ENCODE data around the gene SCLY. TPM values are rescaled to one million over a fixed set of nuclear protein-coding genes. Genes with fewer than 3 reads are reported as not detected.
A peak's percentile ranks its signal among the peaks of the same experiment; 100 is the strongest.
"Not testable (repeated sequence)": the region's sequence is repeated elsewhere in the genome, so short reads cannot be mapped to it uniquely, and the experiment has no call there.

SCLY gene
- total RNA-seq, 1 donor from 2014 or later: 49.2 TPM

- DNase-seq (ENCODE audit: low spot score, unreplicated experiment): no peak
- no peaks in the 10 kb centered on the region for H3K27me3 Mint-ChIP-seq
- H3K36me3 Mint-ChIP-seq (ENCODE audit: insufficient read depth): peaks cover 21% of the 10 kb centered on the region
- TF ChIP-seq CTCF (IDR thresholded peaks at IDR 0.05; ENCODE audit: unreplicated experiment): no peak
- H3K4me3 Mint-ChIP-seq (ENCODE audit: low read depth): peak overlapping the region; percentile 38
- peaks cover 4% of the 10 kb centered on the region for H3K9me3 Mint-ChIP-seq (ENCODE audit: low read depth)
- H3K27ac Mint-ChIP-seq: peak overlapping the region; percentile 27
- peaks cover 36% of the 10 kb centered on the region for H3K4me1 Mint-ChIP-seq (ENCODE audit: low read depth)
These were observed 4.5 kb downstream of the SCLY start for GRCh38 chr2:238065071-238065846.

- Mint-ChIP-seq H3K4me3 (ENCODE audit: low read depth) (no peak overlapping the region), H3K36me3 (ENCODE audit: insufficient read depth) (peaks cover 21% of the 10 kb centered on the region), H3K9me3 (ENCODE audit: low read depth) (peaks cover 4% of the 10 kb centered on the region), H3K27me3 (no peaks in the 10 kb centered on the region), H3K4me1 (ENCODE audit: low read depth) (peaks cover 36% of the 10 kb centered on the region), H3K27ac (no peak overlapping the region)
- no peak for DNase-seq (ENCODE audit: low spot score, unreplicated experiment)
- no peak for TF ChIP-seq CTCF (IDR thresholded peaks at IDR 0.05; ENCODE audit: unreplicated experiment)
These were observed 5.4 kb downstream of the SCLY start for GRCh38 chr2:238066218-238066617.

GRCh38 chr2:238066718-238067117 lies 5.9 kb downstream of the SCLY start:
- not testable (repeated sequence) for H3K9me3 Mint-ChIP-seq (ENCODE audit: low read depth); H3K27ac Mint-ChIP-seq; DNase-seq (ENCODE audit: low spot score, unreplicated experiment); H3K27me3 Mint-ChIP-seq; H3K4me3 Mint-ChIP-seq (ENCODE audit: low read depth)
- Mint-ChIP-seq H3K4me1 (ENCODE audit: low read depth) (peaks cover 33% of the 10 kb centered on the region), H3K36me3 (ENCODE audit: insufficient read depth) (peaks cover 23% of the 10 kb centered on the region)

GRCh38 chr2:238067939-238068338 lies 7.1 kb downstream of the SCLY start:
- no peak overlapping the region for H3K4me3 Mint-ChIP-seq (ENCODE audit: low read depth)
- no peaks in the 10 kb centered on the region for H3K27me3 Mint-ChIP-seq
- no peak for TF ChIP-seq CTCF (IDR thresholded peaks at IDR 0.05; ENCODE audit: unreplicated experiment)
- no peak for DNase-seq (ENCODE audit: low spot score, unreplicated experiment)
- H3K36me3 Mint-ChIP-seq (ENCODE audit: insufficient read depth): peaks cover 35% of the 10 kb centered on the region
- H3K4me1 Mint-ChIP-seq (ENCODE audit: low read depth): peaks cover 25% of the 10 kb centered on the region
- peaks cover 10% of the 10 kb centered on the region for H3K9me3 Mint-ChIP-seq (ENCODE audit: low read depth)
- no peak overlapping the region for H3K27ac Mint-ChIP-seq

GRCh38 chr2:238069021-238069709 lies 8.4 kb downstream of the SCLY start:
- TF ChIP-seq CTCF (IDR thresholded peaks at IDR 0.05; ENCODE audit: unreplicated experiment): no peak
- no peak for DNase-seq (ENCODE audit: low spot score, unreplicated experiment)
- peaks cover 11% of the 10 kb centered on the region for H3K9me3 Mint-ChIP-seq (ENCODE audit: low read depth)
- no peaks in the 10 kb centered on the region for H3K27me3 Mint-ChIP-seq
- H3K36me3 Mint-ChIP-seq (ENCODE audit: insufficient read depth): peaks cover 44% of the 10 kb centered on the region
- H3K4me3 Mint-ChIP-seq (ENCODE audit: low read depth): no peak overlapping the region
- H3K27ac Mint-ChIP-seq: no peak overlapping the region
- peaks cover 14% of the 10 kb centered on the region for H3K4me1 Mint-ChIP-seq (ENCODE audit: low read depth)

All from progenitor cell of endocrine pancreas (in vitro differentiated cells).